Measurements from ENCODE around the gene ZFP36L1.

- TF ChIP-seq CTCF (IDR thresholded peaks at IDR 0.05; ENCODE audit: low read length) (no peak), EZH2 (IDR thresholded peaks at IDR 0.05; ENCODE audit: borderline replicate concordance, low read length) (no peak)
Observed at GRCh38 chr14:68749487-68750475, 43.1 kb downstream of the ZFP36L1 start.

Measured in OCI-LY1 (cell line).